ENCODE results near the gene SPTBN1.

Gene SPTBN1

GRCh38 chr2:54455563-54456361 is at the start of gene SPTBN1:
Gene SPTBN1, plus strand, starts transcription at chr2:54456327. Its CDS starts 70,092 bp downstream, at chr2:54526419.
- peak; percentile 94 for DNase-seq (ENCODE audit: low read depth)

DNA sequence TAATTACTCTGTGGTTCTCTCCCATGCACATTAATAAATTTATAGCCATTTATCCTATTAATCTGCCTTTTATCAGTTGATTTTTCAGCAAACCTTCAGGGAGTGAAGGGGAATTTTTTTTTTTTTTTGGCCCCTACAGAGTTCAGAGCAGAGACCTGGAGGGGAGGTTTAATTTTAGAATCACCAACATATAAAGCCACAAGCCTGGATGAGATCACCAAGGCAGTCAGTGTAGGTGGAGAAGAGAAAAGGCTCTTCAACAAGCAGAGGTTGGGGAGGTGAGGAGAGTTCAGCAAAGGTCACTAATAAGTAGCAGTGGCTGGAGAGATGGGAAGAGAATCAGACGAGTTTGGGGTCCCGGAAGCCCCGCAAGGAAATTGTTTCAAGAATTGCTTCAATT is 48.4 kb upstream of the SPTBN1 start:
- no peak for DNase-seq (ENCODE audit: low read depth)

GRCh38 chr2:54408288-54408687 is 47.8 kb upstream of the SPTBN1 start:
- no peak for DNase-seq (ENCODE audit: low read depth)

DNA sequence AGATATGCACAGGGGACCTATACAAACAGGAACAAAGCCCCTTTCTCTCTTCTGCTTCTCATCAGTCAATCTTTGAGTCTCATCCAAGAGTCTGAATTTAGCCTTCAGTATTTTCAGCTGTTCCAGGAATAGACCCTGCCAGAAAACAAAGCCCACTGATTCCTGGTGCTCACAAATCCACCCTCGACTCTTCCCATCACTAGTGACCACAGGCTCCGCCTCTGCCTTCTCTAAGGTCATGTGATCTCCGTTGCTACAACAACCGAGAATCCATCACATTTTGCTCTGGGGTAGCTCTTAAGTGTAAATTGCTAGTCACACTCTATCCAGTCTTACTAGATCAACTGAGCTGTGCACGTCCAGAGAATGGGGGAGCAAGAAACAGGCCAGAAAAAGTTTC is 46.4 kb upstream of the SPTBN1 start:
- no peak for DNase-seq (ENCODE audit: low read depth)

DNA sequence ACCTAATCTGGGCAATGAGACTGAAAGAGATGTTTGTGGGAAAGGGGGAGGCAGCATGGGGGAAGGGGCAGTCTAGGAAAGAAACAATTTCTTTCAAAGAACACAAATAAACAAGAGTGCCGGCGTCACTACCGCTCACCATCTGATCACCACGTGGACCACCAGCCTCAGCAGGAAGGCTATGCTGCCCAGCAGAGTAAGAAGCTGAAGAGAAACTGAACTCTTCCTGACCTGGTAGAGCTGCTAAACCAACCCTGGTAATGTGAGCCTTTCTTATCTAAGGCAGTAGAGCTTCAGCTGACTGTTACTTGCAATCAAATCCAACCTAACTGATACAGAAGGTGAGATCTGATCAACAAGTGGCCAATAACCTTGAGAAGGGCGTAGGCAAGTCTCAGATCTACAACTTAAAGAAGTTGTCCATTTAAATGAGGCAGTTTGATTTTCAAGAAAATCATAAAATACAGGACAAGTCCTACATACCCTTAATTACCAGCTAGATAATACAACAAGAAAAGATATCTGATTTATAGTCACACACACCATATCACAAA is 44.2 kb upstream of the SPTBN1 start:
- peak; percentile 87 for DNase-seq (ENCODE audit: low read depth)

DNA sequence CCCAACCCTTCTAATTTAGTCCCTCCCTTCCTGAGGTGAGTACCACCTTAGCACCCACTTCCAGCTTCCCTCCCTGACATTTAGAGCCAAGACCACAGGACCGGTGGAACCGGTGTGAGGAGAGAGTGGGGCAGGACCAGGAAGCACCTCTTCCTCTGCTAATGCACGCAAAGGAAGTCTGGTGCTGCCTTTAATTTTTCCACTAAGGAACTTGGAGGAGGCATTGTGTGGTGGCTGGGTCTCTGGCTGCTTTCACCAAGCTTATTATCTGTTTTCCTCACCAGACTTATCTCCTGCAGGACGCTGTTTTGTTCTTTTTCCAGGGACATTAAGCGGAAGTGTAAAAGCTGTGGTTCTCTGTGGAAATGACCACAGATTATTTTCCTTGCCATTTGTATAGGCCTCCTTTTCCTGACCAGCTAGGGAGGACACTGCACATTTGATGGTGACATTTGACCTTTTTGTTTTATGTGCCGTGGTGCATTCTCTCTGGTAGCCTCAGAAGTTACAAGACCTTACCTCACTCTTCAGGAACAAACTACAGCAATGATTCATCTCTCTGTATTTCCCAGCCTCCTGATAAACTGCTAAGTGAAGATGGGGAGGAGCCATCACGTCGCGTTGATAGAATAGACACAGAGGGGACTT is 39.8 kb upstream of the SPTBN1 start:
- DNase-seq (ENCODE audit: low read depth) = peak; percentile 65

DNA sequence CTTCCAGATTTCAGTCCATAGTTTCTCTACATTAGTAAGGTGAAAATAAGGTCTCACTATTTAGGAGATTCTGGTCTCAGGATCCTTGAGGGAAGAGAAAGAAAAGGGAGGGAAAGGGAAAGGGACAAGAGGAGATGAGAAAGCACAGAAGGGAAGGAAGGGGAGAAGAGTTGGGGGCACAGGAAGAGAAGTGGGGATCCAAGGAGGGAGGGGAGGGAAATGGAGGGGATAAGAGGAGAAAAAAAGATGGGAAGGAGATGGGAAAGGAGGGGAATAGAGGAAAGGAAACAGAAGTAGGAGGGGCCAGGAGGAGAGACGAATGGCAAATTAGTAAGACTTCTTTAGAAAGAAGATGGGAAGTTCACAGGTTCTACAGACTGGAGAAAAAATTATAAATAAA is 39.2 kb upstream of the SPTBN1 start:
- no peak for DNase-seq (ENCODE audit: low read depth)

GRCh38 chr2:54417577-54417976 is 38.5 kb upstream of the SPTBN1 start:
- no peak for DNase-seq (ENCODE audit: low read depth)

- peak; percentile 33 for DNase-seq (ENCODE audit: low read depth)
These were observed 36.7 kb upstream of the SPTBN1 start for GRCh38 chr2:54419388-54419787.

GRCh38 chr2:54419855-54420523 is 36.1 kb upstream of the SPTBN1 start:
- no peak for DNase-seq (ENCODE audit: low read depth)

GRCh38 chr2:54420524-54421172 is 35.5 kb upstream of the SPTBN1 start:
- no peak for DNase-seq (ENCODE audit: low read depth)

GRCh38 chr2:54422072-54422581 is 34.0 kb upstream of the SPTBN1 start:
- no peak for DNase-seq (ENCODE audit: low read depth)

- no peak for DNase-seq (ENCODE audit: low read depth)
These were observed 32.9 kb upstream of the SPTBN1 start for GRCh38 chr2:54423213-54423612.

GRCh38 chr2:54424555-54425163 is 31.5 kb upstream of the SPTBN1 start:
- DNase-seq (ENCODE audit: low read depth) = no peak

- DNase-seq (ENCODE audit: low read depth) = no peak
These were observed 27.9 kb upstream of the SPTBN1 start for GRCh38 chr2:54428108-54428831.

- no peak for DNase-seq (ENCODE audit: low read depth)
These were observed 27.1 kb upstream of the SPTBN1 start for GRCh38 chr2:54429054-54429453.

DNA sequence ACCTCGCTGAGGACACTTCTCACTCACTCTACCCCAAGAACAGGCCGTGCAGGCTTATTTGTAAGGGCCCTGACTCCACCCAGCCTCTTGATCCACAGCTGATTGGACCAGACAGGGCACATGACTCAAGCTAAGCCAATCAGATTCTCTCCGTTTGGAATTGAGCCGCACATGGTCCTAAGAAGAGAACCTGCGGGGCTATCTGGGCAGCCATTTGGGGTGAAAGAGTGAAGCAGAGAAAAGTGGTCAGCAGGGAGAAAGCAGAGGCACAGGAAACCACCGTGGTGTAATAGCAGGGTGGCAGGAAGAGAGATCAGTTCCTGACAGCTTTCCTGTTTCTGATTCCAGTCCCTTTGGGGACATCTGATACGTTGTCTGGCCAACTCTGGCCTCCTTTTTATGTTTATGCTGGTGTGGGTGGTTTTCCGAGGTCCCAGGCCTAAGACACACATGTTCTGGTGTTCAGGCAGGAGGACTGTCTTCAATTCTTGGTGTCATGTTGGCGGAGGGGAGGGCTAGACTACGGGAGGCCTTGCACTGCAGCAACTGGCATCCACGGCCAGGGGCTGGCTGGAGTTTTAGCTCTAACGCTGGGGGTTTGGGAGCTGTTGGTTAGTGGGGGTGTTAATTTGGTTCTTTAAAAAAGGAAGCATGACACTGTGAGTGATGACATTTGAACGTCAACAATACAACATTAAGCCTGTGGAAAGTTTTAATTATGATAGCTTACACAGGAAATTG is 26.1 kb upstream of the SPTBN1 start:
- DNase-seq (ENCODE audit: low read depth) = no peak

- no peak for DNase-seq (ENCODE audit: low read depth)
These were observed 25.5 kb upstream of the SPTBN1 start for GRCh38 chr2:54430649-54431048.

DNA sequence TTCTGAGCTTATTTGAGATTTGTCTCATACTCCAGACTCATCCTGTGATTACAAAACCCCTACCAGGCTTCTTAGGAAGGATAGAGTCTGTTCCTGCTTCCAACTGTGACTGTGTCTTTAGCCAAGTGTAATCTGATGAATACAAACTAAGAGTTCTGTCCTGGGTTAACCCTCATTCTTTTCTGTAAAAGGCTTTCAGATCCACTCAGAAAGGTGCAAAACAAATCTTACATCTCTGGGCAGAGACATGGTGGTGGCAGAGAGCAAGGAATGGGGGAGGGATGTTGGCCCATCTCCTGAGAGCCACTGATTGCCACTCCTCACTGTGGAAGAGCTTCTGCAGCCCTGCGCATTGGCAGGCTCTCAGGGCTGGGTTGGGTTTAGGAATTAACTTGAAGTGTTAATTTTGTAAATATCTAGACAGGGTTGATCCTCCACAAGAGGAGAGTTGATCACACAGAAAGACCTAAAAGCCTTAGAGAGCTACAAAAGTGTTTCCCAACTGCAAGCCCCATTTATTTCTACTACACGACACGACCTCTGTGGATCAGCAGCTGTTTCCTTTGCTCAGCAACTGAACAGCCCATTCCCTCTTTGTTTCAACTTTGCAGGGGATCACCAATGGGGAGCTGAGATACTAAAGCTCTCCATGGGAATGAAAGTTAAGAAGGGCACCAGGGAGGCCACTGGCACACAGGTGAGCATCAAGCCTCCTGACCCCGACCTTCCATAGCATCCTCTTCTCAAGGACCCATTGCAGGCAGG is 23.7 kb upstream of the SPTBN1 start:
- DNase-seq (ENCODE audit: low read depth) = no peak

Data from iris pigment epithelial cell (primary cell).